HG03039 (cell line): ENCODE data around the gene GADD45GIP1.
A peak's percentile ranks its signal among the peaks of the same experiment; 100 is the strongest.
"Not testable (repeated sequence)": the region's sequence is repeated elsewhere in the genome, so short reads cannot be mapped to it uniquely, and the experiment has no call there.

Experiments used
- ATAC-seq: cut with Tn5 transposase; IDR thresholded peaks from one replicate; pipeline ENCODE4 v1.9.1; 2021; ENCODE audit warnings: mild to moderate bottlenecking, moderate library complexity; ENCODE audit not compliant: unreplicated experiment

Gene GADD45GIP1

DNA sequence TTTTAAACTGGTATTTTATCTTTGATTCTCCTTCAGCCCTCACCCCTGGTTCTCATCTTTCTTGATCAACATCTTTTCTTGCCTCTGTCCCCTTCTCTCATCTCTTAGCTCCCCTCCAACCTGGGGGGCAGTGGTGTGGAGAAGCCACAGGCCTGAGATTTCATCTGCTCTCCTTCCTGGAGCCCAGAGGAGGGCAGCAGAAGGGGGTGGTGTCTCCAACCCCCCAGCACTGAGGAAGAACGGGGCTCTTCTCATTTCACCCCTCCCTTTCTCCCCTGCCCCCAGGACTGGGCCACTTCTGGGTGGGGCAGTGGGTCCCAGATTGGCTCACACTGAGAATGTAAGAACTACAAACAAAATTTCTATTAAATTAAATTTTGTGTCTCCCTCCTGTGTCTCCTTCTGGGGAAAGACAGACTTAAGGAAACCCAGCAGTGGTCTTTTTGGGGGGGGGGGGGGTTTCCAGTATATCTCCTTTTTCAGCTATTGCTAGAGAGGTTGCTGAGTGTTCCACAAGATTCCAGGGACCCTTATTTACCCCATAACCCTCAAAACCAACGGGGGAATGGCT, 12.8 kb downstream of the GADD45GIP1 start:
- no peak for ATAC-seq

DNA sequence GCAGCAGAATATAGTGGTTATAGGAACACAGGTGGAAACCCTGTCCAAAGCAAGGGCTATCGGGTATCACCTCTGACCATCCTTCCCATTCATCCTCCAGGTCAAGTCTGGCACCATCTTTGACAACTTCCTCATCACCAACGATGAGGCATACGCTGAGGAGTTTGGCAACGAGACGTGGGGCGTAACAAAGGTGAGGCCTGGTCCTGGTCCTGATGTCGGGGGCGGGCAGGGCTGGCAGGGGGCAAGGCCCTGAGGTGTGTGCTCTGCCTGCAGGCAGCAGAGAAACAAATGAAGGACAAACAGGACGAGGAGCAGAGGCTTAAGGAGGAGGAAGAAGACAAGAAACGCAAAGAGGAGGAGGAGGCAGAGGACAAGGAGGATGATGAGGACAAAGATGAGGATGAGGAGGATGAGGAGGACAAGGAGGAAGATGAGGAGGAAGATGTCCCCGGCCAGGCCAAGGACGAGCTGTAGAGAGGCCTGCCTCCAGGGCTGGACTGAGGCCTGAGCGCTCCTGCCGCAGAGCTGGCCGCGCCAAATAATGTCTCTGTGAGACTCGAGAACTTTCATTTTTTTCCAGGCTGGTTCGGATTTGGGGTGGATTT, 13.5 kb downstream of the GADD45GIP1 start:
- no peak for ATAC-seq

DNA sequence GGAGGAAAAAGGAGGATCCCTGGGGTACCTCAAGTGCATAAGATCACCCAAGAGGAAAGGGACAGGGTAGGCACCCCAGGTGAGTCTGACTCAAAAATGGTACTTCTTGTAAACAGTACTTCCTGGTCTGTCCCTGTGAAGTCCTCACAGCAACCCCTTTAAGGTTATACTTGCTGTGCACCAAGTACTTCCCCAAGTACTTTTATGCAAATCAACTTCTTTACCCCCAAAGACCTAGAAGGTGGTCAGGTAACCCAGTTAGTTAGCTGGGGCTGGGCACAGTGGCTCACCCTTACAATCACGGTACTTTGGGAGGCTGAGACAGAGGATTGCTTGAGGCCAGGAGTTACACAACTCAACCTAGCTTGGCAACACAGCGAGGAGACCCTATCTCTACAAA, 16.1 kb downstream of the GADD45GIP1 start:
- no peak for ATAC-seq

DNA sequence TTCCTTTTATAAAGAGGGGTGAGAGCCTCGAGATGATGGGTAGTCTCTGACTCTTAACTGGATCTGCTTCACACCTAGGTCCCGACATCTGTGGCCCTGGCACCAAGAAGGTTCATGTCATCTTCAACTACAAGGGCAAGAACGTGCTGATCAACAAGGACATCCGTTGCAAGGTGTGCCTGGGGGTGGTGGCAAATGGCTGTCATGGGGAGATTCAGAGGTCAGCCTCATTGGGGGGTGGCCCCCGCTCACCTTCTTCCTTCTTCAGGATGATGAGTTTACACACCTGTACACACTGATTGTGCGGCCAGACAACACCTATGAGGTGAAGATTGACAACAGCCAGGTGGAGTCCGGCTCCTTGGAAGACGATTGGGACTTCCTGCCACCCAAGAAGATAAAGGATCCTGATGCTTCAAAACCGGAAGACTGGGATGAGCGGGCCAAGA, 17.0 kb downstream of the GADD45GIP1 start:
- ATAC-seq, result no peak

DNA sequence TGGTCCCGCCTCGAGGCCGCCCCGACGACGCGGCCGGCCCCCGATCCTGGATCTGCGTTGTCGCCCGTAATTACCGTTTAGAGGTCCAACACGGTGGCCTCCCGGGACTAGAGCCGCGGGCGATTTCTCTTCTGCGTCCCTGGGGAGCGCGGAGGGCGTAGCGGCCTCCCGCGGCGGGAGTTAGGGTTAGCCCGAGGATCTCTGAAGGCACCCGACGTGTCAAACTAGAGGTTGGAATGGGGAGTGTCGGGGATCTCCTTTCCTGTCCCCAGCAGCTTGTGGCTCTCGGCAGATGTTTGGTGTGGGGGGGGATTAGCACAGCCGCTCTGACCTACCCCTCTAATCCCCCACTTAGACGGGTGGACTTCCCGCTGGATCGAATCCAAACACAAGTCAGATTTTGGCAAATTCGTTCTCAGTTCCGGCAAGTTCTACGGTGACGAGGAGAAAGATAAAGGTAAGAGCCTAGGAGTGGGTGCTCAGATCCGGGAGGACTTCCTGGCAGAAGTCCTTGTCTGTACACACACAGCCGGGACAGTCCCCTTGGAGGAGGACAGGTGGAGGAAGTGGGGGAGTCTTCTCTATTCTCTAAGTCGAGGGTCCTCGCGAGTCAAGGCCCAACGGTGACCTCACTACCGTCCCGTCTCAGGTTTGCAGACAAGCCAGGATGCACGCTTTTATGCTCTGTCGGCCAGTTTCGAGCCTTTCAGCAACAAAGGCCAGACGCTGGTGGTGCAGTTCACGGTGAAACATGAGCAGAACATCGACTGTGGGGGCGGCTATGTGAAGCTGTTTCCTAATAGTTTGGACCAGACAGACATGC, 18.0 kb downstream of the GADD45GIP1 start:
- ATAC-seq, result peak; percentile 1

DNA sequence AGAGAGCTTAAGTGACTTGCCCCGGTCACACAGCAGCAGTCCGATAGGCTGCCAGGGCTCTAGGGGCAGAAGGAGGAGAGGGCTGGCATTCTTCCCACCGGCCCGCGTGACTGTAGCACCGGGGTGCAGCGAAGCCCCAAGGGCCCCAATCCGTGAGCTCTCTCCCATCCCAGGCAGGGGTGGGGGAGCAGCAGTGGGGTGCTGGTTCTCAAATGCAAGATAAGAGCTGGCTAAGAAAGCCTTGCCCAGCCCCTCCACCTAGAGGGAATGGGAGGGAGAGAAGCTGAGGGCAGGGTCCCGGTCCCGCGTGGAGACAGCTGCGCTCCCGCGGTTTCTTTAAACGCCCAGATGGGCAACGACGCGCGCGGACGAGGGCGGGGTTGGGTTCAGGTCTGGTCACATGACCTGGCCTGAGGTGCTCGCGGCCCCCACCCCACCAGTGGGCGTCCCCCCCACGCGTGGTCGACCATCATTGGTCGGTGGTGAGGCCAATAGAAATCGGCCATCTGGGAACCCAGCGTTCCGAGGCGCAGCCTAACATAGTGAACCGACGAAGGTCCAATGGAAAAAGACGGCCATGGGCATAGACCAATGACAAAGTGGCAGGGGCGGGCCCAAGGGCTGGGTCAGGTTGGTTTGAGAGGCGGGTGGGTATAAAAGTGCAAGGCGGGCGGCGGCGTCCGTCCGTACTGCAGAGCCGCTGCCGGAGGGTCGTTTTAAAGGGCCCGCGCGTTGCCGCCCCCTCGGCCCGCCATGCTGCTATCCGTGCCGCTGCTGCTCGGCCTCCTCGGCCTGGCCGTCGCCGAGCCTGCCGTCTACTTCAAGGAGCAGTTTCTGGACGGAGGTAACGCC, 18.9 kb downstream of the GADD45GIP1 start, which contains the start of gene CALR:
TSS of gene CALR (plus strand) at position 683 of the 852 bp plus-strand sequence. CDS start at position 754, 71 bp downstream.
- peak; percentile 79 for ATAC-seq

DNA sequence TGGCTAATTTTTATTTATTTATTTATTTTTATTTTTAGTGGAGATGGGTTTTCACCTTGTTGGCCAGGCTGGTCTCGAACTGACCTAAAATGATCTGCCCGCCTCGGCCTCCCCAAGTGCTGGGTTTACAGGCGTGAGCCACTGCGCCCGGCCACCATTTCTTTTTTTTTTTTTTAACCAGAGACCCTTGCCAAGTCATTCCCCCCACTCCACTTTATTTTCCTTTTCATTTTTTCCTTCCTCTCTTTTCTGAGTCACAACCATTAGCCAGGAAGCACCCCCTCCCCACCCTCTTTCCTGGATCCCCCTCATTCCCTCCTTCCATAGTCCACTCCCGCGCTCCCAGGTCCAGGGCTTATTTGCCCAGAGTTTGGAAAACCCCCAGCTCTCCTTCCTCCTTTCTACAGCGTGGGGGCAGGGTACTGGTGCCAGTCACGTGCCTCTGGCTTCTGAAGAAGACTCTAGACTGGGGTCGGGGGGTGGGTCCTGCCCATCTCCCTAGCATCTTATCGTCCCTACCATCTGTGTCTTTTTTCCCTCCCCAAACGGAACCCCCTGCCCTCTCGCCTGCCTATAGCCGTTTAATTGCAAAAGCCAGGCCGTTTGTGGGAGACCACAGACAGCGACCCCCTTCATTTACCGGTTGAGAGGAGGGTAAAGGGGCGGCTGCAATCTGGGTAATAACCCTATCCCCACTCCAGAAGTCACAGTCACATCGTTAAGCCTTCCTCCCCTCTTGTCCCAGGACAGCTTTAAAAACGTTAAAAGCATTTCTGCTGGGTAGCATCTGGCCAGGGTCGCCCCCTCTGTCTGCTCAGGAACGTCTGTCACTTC, 19.7 kb downstream of the GADD45GIP1 start:
- ATAC-seq, result no peak

DNA sequence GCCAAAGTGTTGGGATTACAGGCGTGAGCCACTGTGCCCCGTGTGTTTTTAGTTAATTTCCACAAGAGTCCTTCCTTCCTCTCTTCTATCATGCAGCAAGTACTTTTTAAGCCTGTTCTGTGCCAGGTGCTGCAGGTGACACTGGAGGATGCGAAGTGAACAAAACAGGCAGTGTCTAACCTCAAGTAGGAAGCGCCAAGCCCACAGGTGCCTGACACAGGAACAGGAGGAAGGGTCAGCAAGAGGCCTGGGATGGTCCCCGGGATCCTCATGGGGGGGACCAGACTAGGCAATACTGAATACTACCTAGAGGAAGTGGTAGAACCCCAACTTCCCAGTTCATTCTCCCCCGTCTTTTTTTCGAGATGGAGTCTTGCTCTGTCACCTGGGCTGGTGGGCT, 20.4 kb downstream of the GADD45GIP1 start:
- no peak for ATAC-seq

DNA sequence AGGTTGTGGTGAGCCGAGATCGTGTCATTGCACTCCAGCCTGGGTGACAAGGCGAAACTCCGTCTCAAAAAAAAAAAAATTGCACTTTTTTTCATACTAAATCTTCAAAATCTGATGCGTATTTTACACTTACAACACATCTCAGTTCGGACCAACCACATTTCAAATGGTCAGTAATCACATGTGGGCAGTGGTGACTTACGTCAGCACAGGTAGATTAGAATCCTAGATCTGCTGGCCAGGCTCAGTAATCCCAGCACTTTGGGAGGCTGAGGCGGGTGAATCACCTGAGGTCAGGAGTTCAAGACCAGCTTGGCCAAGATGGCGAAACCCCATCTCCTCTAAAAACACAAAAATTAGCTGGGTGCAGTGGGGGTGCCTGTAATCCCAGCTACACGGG, 22.0 kb downstream of the GADD45GIP1 start:
- ATAC-seq, result no peak

DNA sequence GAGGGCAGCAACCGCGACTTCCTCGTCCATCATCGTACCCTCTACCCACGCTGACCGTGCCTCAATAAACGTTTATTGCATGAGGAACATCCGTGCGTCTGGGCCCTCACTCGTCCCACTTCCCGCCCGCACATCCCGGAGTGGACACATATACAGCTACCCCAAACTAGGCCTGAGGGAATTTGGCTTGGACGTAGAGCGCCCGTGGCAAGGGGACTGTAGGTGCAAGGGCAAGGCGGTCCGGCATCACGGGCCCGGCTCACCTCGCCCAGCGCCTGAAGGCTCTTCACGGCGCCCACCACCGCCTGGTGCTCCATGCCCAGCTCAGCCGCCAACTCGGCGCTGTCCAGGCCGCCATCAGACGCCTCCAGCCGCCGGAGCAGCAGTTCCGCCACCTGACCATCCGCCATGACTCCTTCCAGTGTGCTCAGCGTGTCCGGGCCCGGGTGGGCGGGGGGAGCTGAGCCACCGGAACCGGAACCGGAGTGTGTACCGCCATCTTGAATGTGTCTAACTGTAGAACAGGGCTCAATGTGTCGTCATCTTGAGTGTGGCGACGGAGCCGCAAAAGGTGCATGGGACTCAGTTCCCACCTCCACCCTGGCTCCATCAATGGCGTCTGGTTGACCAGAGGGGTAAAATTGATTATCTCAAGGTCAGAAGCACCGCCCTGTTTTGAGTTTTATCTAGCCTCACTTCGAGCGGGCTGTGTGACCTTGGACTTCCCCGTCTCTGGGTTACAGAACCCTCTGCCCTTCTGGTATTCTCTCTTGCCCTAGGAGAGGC, 23.5 kb downstream of the GADD45GIP1 start, which contains the start of gene FARSA:
TSS of gene FARSA (minus strand) at position 425 of the 786 bp plus-strand sequence. CDS start at position 410, 15 bp downstream.
- peak; percentile 42 for ATAC-seq

DNA sequence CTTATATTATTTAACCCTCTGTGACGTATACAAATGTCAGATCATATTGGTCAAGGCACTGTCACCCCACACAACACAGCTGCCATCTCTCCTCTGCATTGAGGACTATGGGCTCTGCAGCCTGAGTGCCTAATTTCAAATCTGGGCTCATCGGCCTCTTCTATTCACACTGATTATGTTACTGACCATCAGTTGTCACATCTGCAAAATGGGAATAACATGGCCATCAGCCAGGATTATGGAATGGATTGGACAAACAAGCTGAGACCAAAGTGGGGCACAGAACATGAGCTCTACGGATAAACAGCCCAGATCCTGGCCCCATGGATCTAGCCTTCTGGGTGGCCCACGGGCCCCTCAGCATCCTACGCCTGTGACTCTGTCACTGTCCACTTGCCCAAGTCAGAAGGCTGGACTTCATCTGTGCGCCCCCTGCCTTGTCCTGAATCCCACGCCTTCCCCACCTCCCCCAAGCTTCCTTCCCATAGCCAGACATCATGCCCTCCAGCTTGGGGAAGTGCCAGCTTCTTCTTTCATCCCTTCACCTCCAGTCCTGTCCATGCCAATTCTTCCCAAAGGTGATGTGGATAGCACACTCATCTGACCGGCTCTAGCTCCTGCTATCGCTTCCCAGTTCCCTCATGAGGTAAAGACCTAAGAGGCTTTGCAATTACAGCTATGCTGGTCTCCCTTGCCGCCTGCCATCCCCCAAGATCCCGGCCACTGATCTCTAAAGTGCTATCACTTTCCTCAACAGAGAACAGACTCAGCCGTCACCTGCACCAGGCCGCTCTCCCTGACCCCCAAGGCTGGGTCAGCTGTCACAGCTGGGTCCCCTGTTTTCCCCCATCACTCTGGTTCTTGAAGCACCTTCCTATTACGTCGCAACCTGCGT, 24.4 kb downstream of the GADD45GIP1 start:
- ATAC-seq, result no peak

DNA sequence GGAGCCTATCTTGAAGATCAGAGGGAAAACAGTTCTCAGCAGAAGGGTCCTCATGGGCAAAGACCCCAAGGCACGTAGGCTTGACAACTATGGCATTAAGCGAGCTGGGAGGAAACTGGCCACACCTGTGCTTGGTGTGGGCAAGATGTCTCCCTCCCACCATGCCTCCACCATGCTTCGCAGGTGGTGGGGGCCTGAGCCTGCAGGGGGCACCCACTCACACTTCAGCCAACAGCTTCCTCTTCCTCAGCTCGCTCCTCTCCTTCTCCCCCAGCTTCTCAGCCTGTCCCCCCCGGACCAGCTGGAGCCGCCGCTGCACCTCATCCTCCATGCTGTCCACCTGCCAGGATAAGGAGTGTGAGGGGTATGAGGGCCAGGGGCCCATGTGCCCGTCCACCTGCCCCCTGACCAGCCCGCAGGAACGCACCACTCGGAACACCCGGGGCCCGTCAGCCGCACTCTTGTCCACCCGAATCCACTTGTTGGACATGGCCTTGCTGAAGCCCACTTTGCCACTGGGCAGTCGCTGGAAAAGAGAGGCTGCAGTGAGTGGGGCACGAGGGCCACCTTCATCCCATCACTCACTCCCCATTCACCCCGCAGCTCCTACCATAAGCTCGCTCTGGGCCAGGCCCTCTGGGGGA, 26.9 kb downstream of the GADD45GIP1 start:
- ATAC-seq, result no peak

DNA sequence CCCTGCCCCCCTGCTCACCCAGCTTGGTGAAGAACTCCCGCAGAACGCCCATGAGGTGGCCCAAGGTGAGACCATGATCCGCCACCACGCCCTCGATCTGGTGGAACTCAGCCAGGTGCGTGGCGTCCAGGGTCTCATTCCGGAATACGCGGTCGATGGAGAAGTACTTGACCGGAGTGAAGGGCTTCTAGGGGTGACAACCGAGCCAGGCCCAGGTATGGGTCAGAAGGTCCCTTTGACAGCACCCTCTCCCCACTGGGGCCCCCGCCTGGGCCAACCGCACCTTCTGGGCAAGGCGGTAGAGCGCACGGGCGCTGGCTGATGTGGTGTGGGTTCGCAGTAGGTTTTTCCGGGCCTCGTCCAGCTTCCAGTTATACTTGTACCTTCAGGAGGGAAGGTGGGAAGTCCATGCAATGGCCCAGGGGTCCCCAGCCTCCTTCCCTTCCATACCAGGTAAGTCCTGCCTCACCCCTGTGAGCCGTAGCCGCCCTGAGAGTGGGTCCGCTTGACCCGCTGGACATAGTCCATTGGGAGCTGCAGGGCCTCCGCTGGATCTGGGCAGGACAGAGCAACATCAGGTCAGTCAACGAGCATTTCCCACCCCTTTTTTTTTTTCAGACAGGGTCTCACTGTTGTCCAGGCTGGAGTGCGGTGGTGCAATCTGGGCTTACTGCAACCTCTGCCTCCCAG, 32.3 kb downstream of the GADD45GIP1 start:
- no peak for ATAC-seq

DNA sequence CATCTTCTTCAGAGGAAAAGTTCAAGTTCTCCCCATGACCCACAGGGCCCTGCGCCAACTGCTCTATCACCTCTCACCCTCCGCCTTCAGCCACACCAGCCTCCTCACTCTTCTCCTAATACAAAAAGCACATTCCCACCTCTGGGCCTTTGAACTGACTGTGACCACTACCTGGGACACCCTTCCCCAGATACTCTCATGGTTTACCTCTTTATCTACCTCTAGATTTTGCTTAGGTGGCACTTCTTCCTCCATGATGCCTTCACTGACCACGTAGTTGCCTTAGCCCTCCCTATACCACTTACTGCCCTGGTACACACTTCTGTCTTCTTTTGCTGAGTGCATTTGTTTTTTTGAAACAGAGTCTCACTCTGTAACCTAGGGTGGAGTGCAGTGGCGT, 34.1 kb downstream of the GADD45GIP1 start:
- ATAC-seq, result no peak

DNA sequence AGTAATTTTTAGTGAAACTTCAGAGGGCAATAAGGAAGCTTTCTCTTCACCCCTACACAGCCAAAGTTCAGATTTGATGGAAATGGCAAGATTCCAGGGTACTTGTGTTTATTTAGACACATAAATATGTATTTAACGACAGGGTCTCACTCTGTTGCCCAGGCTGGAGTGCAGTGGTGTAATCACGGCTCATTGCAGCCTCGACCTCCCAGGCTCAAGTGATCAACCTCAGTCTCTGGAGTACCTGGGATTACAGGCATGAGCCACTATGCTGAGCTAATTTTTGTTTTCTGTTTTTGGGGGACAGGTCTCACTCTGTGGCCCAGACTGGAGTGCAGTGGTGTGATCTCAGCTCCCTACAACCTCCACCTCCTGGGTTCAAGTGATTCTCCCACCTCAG, 36.0 kb downstream of the GADD45GIP1 start:
- no peak for ATAC-seq

DNA sequence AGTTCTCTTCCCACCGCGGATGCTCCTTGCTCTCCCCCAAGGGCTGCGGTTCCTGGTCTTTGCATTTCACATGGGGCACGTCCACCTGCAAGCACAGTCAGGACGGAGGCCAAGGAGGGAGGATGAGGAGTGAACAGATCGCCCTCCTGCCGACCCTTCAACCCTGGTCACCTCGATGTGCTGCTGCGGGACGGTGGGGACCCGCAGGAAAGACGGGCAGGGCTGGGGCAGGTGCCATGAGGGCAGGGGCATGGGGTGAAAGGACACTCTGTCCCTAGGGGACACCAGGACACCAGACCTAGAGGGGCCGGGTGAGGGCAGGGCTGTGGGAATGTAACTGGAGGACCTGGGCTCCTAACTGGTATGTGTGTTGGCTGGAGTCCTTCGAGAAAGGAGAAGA, 38.8 kb downstream of the GADD45GIP1 start:
- ATAC-seq, result no peak

DNA sequence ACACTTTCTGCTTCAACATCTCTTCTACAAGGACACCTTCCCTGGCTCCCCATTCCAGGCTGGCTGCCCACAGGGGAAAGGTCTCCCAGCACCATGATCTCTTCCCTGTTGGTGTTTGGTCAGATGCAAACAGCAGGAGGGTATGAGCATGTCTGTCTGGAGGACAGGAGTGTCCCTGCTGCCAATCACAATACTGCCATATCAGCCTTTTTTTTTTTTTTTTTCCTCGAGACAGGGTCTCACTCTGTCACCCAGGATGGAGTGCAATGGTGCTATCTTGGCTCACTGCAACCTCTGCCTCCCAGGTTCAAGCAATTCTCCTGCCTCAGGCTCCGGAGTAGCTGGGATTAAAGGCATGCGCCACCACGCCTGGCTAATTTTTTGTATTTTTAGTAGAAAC, 41.2 kb downstream of the GADD45GIP1 start:
- ATAC-seq, result not testable (repeated sequence)
